GM13976 (cell line): ENCODE data around the gene XRCC4.
A peak's percentile ranks its signal among the peaks of the same experiment; 100 is the strongest.

Experiments
- DNase-seq: peaks from one replicate; pipeline ENCODE4 v3.0.0; 2012; ENCODE audit warnings: low spot score
- in situ Hi-C: fragments of 300-500 bp; cut with MboI; formaldehyde crosslinking; loops from one replicate; pipeline ENCODE4 v1.12.0; 2022; ENCODE audit warnings: low sequenced_read_pairs, mixed read lengths, inconsistent platforms; ENCODE audit not compliant: unreplicated experiment
- TF ChIP-seq, protein P1 (sequence below): IDR thresholded peaks from 2 replicates; pipeline ENCODE4 v1.5.1; 2012; ENCODE audit warnings: borderline replicate concordance, mild to moderate bottlenecking; ENCODE audit not compliant: insufficient read depth; ENCODE audit errors: extremely low read depth, missing control alignments, control extremely low read depth

XRCC4 gene

DNA sequence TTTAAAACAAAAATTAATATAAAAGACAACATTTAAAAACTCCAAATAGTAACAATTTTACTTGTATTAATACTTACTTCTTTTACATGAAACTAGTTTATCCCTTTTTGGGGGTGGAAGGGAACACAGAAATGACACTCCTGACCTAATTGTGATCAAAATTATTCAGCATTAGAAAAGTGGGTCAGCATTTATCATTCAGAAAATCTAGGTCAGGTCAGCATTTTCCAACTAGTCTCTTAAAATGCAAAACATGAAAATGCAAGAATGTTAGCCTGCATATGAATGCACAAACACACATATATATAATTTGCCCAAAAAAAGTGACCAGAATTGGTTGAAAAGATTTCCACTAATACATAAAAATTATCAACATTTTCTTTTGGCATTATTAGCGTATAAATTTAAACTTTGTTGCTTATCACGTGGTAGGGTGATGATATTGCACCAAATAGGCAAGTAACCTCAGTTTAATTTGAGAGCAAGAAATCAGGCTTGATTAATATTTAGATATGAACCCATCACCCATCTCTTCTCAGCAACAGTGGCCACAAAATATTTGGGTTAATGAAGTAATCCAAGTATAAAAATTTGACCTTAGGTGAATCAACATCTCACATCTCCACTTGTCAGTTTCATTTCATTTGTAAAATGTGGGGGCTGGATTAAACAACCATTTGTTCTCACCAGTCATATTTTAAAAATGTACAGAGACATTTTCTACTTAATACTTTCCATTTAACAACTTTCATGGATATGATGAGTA lies 5.9 kb upstream of the XRCC4 start:
- TF ChIP-seq, protein P1, sequence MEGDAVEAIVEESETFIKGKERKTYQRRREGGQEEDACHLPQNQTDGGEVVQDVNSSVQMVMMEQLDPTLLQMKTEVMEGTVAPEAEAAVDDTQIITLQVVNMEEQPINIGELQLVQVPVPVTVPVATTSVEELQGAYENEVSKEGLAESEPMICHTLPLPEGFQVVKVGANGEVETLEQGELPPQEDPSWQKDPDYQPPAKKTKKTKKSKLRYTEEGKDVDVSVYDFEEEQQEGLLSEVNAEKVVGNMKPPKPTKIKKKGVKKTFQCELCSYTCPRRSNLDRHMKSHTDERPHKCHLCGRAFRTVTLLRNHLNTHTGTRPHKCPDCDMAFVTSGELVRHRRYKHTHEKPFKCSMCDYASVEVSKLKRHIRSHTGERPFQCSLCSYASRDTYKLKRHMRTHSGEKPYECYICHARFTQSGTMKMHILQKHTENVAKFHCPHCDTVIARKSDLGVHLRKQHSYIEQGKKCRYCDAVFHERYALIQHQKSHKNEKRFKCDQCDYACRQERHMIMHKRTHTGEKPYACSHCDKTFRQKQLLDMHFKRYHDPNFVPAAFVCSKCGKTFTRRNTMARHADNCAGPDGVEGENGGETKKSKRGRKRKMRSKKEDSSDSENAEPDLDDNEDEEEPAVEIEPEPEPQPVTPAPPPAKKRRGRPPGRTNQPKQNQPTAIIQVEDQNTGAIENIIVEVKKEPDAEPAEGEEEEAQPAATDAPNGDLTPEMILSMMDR: no peak
- no peak for DNase-seq
- in situ Hi-C loops: no loop called here

DNA sequence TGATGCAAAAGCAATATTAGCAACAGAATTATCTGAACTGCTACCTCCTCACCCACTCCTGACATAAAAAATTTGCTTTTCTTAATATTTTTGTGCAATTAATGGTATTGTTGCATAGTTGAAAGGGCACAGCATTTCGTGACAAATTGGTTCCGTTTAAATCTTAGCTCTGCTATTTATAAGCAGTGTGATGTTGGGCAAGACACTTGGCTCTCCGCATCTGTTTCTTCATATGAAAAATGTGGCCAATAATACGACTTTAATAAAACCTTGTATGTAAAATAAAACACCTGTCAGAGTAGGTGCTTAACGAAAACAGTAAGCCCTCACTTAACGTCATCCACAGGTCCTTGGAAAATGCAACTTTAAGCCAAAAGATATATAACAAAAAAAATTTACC lies 4.4 kb upstream of the XRCC4 start:
- in situ Hi-C loops: no loop called here
- no peak for DNase-seq
- TF ChIP-seq, protein P1: no peak

DNA sequence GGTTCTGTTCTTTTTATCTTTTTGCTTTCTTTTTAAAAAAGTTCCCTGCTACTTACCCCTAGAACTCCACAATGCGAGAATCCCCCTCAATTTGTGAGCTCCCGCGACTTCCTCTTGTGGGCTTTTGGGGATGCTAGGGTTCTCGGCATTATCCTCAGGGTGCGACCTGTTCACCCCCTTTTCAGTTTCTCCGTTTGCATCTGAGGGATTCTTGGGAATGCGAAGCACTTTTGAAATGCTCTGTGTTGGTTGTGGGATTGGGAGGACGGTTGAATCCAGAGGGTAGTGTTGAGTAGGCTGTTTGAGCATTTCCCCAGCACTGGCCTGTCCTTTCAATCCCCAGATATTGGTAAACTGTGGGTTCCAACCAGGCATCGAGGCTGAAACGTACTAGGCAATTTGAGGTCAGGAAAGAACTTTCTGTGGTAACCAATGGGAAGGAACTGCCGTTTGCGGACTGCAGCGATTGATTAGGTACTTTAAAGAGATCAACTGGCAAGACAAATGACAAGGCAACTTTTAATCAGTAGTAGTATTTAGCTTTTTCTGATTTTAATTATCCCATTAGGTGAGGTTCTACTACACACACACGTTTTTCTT lies 415 bp downstream of the XRCC4 start:
- DNase-seq: peak; percentile 5
- in situ Hi-C loops: no loop called here

DNA sequence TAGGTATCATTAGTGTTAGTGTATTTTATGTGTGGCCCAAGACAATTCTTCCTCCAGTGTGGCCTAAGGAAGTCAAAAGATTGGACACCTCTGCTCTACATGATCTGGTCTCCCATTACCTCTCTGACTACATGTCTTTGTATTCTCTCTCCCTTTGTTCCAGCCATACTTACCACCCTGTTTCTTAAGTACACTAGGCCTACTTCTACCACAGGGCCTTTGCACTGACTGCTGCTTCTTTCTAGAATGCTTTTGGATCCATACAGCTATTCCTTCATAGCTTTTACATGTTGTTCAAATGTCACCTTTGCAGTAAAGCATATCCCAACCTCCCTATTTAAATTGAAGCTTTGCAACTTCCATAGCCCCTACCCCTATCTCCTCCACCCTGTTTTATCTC lies 5.4 kb downstream of the XRCC4 start:
- in situ Hi-C loops: no loop called here
- no peak for DNase-seq
- TF ChIP-seq, protein P1: no peak

More for the DNA sequence above, 415 bp downstream of the XRCC4 start:
- TF ChIP-seq, protein P1: no peak

DNA sequence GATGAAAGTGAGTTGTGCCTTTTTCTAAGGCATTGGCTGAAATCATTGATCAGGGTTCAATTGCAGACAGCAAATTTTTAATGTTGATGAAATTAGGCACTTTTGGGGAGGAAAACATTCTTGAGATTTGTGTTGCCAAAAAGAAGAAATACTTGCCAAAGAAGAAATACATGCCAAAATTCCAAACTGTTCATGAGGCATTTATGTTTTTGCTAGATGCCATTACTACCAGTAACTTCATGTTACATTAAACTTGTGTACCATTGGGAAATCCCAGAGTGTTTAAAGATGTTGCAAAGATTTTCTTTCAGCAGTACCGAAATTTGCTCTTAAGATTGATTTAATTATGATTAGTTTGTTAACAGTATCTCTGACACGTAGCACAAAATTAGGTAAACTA lies 7.0 kb downstream of the XRCC4 start:
- TF ChIP-seq, protein P1: no peak
- in situ Hi-C loops: no loop called here
- no peak for DNase-seq

DNA sequence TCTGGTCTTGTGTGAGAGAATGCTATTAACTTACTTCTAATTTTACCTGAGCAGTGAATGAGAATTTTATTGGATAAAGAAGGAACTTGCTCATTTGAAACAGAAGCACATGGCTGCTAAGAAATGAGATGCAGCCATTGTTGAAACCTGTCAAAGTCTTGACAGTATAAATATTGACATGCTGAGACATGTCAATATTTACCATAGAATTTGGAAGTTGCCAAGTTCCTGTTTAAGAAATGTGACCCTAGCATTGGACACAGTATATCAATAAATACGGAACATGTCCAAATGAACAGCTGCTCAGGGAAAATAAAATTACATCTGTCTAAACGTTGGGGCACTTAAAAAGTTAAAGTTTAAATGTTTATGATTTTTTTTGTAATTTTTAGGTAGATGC lies 7.8 kb downstream of the XRCC4 start:
- TF ChIP-seq, protein P1: no peak
- no peak for DNase-seq
- in situ Hi-C loops: no loop called here
